ENCODE measurements around the gene HRAS. TPM values are rescaled to one million over a fixed set of nuclear protein-coding genes. Genes with fewer than 3 reads are reported as not detected.
A peak's percentile ranks its signal among the peaks of the same experiment; 100 is the strongest.

HRAS gene
- total RNA-seq, 4 donors from 2014 or later = 56.7 to 106 (median 85.2) TPM

DNA sequence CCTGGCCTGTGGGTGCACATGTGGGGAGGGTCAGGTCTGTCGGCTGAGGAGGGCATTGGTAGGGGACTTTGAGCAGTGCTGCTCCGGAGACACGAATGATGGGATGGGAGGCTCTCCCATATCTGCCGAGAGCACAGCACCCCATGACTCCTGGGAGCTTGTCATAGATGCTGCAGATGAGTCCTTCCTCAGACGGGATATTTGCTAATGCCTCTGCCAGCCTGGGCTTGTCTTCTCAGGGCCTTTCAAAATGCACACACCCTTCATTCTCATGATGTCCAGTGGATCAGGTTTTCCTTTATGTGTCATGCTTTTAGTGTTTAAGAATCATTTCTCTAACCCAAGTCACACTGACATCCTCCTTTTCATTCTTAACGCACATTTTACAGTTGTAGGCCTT, 20.2 kb downstream of the HRAS start:
- Histone ChIP-seq H3K27me3 (no peaks in the 10 kb centered on the region), H3K27ac (peak overlapping the region; percentile 83 to 94 (median 90)), H3K36me3 (peaks cover 0 to 36% (median 0%) of the 10 kb centered on the region in 3 donors), H3K4me1 (peaks cover 8 to 63% (median 14%) of the 10 kb centered on the region in 3 donors), H3K9me3 (no peaks in the 10 kb centered on the region), H3K4me3 (no peak overlapping the region)
- TF ChIP-seq POLR2A (IDR thresholded peaks at IDR 0.05) = peak in 2 of 4 donors; percentile 13 to 42
- TF ChIP-seq, protein P1, sequence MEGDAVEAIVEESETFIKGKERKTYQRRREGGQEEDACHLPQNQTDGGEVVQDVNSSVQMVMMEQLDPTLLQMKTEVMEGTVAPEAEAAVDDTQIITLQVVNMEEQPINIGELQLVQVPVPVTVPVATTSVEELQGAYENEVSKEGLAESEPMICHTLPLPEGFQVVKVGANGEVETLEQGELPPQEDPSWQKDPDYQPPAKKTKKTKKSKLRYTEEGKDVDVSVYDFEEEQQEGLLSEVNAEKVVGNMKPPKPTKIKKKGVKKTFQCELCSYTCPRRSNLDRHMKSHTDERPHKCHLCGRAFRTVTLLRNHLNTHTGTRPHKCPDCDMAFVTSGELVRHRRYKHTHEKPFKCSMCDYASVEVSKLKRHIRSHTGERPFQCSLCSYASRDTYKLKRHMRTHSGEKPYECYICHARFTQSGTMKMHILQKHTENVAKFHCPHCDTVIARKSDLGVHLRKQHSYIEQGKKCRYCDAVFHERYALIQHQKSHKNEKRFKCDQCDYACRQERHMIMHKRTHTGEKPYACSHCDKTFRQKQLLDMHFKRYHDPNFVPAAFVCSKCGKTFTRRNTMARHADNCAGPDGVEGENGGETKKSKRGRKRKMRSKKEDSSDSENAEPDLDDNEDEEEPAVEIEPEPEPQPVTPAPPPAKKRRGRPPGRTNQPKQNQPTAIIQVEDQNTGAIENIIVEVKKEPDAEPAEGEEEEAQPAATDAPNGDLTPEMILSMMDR (IDR thresholded peaks at IDR 0.05) = no peak
- 50% methylated on average over 6 of the region's 6 CpGs for WGBS, 2 donors
- intact Hi-C loops (cut with DNase I) = loop anchor here (5.0 kb wide), 1 partner anchor 68 kb away; no protein-coding TSS in a partner anchor
- DNase-seq = no peak

DNA sequence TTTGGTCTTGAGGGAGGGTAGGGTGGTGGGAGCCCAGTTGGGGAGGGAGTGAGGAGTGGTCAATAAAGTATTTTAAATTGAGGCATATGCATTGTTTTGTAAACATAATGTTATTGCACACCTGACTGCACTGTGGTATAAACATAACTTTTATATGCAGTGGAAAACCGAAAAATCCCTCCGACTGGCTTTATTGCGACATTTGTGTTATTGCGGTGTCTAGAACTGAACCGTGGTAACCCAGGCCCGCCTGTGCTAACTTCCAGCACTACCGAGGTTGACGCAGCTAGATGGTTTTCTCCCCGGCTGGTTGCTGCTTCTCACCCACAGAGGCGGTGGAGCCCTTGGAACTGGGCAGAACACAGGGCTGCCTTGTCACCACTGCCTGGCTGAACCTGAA, 20.8 kb downstream of the HRAS start:
- DNase-seq = no peak
- no peaks in the 10 kb centered on the region for H3K9me3 ChIP-seq
- WGBS, 2 donors = 44 to 70% methylated on average over 8 to 9 of the region's 10 CpGs
- peaks cover 8 to 63% (median 14%) of the 10 kb centered on the region in 3 donors for H3K4me1 ChIP-seq
- peak overlapping the region; percentile 83 to 94 (median 90) for H3K27ac ChIP-seq
- no peak for TF ChIP-seq POLR2A (IDR thresholded peaks at IDR 0.05)
- TF ChIP-seq, protein P1 (IDR thresholded peaks at IDR 0.05) = no peak
- no peaks in the 10 kb centered on the region for H3K27me3 ChIP-seq
- H3K4me3 ChIP-seq = no peak overlapping the region
- peaks cover 0 to 41% (median 0%) of the 10 kb centered on the region in 3 donors for H3K36me3 ChIP-seq
- intact Hi-C loops (cut with DNase I) = loop anchor here (5.0 kb wide), 1 partner anchor 67 kb away; no protein-coding TSS in a partner anchor

DNA sequence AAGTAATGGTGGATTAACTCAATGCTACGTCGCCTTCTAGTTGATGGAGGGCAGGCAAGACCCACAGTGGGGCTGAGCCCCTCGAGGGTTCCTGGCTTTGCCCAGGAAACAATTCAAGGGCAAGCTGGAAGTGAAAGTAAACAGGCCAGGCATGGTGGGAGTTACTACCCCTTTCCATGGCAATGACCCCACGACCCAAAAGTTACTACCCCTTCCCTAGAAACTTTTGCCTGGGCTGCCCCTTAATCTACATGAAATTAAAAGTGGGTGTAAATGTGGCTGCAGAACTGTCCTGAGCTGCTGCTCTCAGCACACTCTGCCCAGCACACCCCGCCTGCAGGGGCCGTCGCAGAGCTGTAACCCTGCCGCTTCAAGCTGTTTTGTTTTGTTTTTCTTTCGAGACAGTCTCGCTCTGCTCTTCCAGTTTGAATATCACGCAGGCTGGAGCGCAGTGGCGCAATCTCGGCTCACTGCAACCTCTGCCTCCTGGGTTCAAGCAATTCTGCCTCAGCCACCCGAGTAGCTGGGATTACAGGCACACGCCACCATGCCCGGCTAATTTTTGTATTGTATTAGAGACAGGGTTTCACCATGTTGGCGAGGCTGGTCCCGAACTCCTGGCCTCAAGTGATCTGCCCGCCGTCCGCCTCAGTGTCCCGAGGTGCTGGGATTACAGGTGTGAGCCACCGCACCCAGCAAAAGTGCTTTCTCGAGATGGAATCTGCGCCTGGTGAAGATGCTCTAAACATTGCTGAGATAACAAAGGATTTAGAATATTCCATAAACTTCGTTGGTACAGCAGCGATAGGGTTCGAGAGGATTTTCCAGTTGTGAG, 22.4 kb downstream of the HRAS start:
- intact Hi-C loops (cut with DNase I) = no loop called here
- WGBS, 2 donors = 85 to 89% methylated on average over 19 to 26 of the region's 29 CpGs
- H3K36me3 ChIP-seq = peaks cover 0 to 58% (median 0%) of the 10 kb centered on the region in 3 donors
- TF ChIP-seq, protein P1 (IDR thresholded peaks at IDR 0.05) = no peak
- no peak for TF ChIP-seq POLR2A (IDR thresholded peaks at IDR 0.05)
- H3K27ac ChIP-seq = peak overlapping the region in 2 of 4 donors; percentile 93 to 94
- H3K4me3 ChIP-seq = no peak overlapping the region
- H3K9me3 ChIP-seq = no peaks in the 10 kb centered on the region
- no peak for DNase-seq
- peaks cover 2 to 63% (median 12%) of the 10 kb centered on the region in 3 donors for H3K4me1 ChIP-seq
- no peaks in the 10 kb centered on the region for H3K27me3 ChIP-seq

DNA sequence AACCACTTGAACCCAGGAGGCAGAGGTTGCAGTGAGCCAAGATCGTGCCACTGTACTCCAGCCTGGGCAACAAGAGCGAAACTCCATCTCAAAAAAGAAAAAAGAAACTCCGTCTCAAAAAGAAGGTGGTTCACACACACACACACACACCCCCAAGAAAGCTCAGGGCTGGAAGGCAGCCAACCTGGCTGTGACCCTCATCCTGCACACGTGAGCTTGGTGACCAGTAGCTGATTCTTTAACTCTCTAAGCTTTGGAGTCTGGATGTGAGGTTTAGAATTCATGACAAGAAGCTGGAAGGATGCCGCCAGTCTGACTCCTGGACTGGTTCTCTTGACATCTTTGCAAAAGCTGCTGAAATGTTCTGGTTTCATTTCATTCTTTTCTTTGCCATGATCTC, 26.4 kb downstream of the HRAS start:
- DNase-seq = no peak
- Histone ChIP-seq H3K27me3 (no peaks in the 10 kb centered on the region), H3K9me3 (no peaks in the 10 kb centered on the region), H3K27ac (no peak overlapping the region), H3K4me3 (no peak overlapping the region), H3K36me3 (peaks cover 0 to 56% (median 0%) of the 10 kb centered on the region in 3 donors), H3K4me1 (peaks cover 26 to 54% (median 27%) of the 10 kb centered on the region in 3 donors)
- intact Hi-C loops (cut with DNase I) = loop anchor here (10.0 kb wide), 1 partner anchor 274 kb away; the partner anchor contains the start of genes PSMD13 and SIRT3
- no peak for TF ChIP-seq POLR2A (IDR thresholded peaks at IDR 0.05)
- TF ChIP-seq, protein P1 (IDR thresholded peaks at IDR 0.05) = no peak
- 80 to 87% methylated on average over 5 of the region's 5 CpGs for WGBS, 2 donors

All from esophagus squamous epithelium (tissue), 5 donors.